Duodenal mucosa (tissue), 2 donors: ENCODE results near the gene KLHL15.

ENCODE experiments used
- H3K27ac ChIP-seq: one replicate; pipeline ENCODE4 v1.7.0; 2013; ENCODE audit warnings: low read depth, low read length
- H3K27me3 ChIP-seq, 2 donors: one replicate each; pipeline ENCODE4 v1.7.0; 2013; ENCODE audit warnings: low read length in 2 of 2, control low read depth in 1 of 2; ENCODE audit not compliant: insufficient read depth in 2 of 2, control insufficient read depth in 1 of 2
- H3K36me3 ChIP-seq, 2 donors: one replicate each; pipeline ENCODE4 v1.7.0; 2013; ENCODE audit warnings: low read length in 2 of 2, control low read depth in 1 of 2; ENCODE audit not compliant: insufficient read depth in 2 of 2, control insufficient read depth in 1 of 2
- H3K4me1 ChIP-seq, 2 donors: one replicate each; pipeline ENCODE4 v1.7.0; 2013; ENCODE audit warnings: low read length in 2 of 2, control low read depth in 1 of 2; ENCODE audit not compliant: insufficient read depth in 2 of 2, control insufficient read depth in 1 of 2
- H3K4me3 ChIP-seq, 2 donors: one replicate each; pipeline ENCODE4 v1.7.0; 2013; ENCODE audit warnings: low read length in 2 of 2, low read depth in 1 of 2
- H3K9ac ChIP-seq, 2 donors: one replicate each; pipeline ENCODE4 v1.7.0; 2013; ENCODE audit warnings: low read length in 2 of 2, low read depth in 1 of 2
- H3K9me3 ChIP-seq, 2 donors: one replicate each; pipeline ENCODE4 v1.7.0; 2013; ENCODE audit warnings: low read length in 2 of 2, control low read depth in 1 of 2; ENCODE audit not compliant: control insufficient read depth in 1 of 2

The KLHL15 gene

GRCh38 chrX:24034485-24034884, 7.5 kb upstream of the KLHL15 start:
- no peaks in the 10 kb centered on the region for H3K36me3 ChIP-seq
- H3K27me3 ChIP-seq, result no peaks in the 10 kb centered on the region
- H3K9ac ChIP-seq, result no peak overlapping the region
- H3K4me3 ChIP-seq, result no peak overlapping the region
- H3K27ac ChIP-seq, result no peak overlapping the region
- no peaks in the 10 kb centered on the region for H3K9me3 ChIP-seq
- no peaks in the 10 kb centered on the region for H3K4me1 ChIP-seq

GRCh38 chrX:24030597-24030996, 3.6 kb upstream of the KLHL15 start:
- Histone ChIP-seq H3K9ac (no peak overlapping the region), H3K4me3 (no peak overlapping the region), H3K36me3 (no peaks in the 10 kb centered on the region), H3K4me1 (no peaks in the 10 kb centered on the region), H3K27ac (no peak overlapping the region), H3K9me3 (no peaks in the 10 kb centered on the region), H3K27me3 (no peaks in the 10 kb centered on the region)

GRCh38 chrX:24027985-24028384, 999 bp upstream of the KLHL15 start:
- Histone ChIP-seq H3K4me3 (no peak overlapping the region), H3K9ac (no peak overlapping the region), H3K27ac (no peak overlapping the region), H3K9me3 (no peaks in the 10 kb centered on the region), H3K27me3 (no peaks in the 10 kb centered on the region), H3K36me3 (no peaks in the 10 kb centered on the region), H3K4me1 (no peaks in the 10 kb centered on the region)

GRCh38 chrX:24026432-24026831, 554 bp downstream of the KLHL15 start:
- H3K4me3 ChIP-seq, result peak overlapping the region; percentile 82 to 85
- no peak overlapping the region for H3K27ac ChIP-seq
- peak overlapping the region; percentile 85 to 87 for H3K9ac ChIP-seq
- no peaks in the 10 kb centered on the region for H3K9me3 ChIP-seq
- no peaks in the 10 kb centered on the region for H3K4me1 ChIP-seq
- H3K27me3 ChIP-seq, result no peaks in the 10 kb centered on the region
- H3K36me3 ChIP-seq, result no peaks in the 10 kb centered on the region

- Histone ChIP-seq H3K4me3 (peak overlapping the region; percentile 82 to 85), H3K27ac (peak overlapping the region; percentile 94), H3K9ac (peak overlapping the region; percentile 85 to 87), H3K27me3 (no peaks in the 10 kb centered on the region), H3K9me3 (no peaks in the 10 kb centered on the region), H3K36me3 (no peaks in the 10 kb centered on the region), H3K4me1 (no peaks in the 10 kb centered on the region)
Measured at GRCh38 chrX:24025741-24026403, 1.1 kb downstream of the KLHL15 start.

GRCh38 chrX:24024819-24025740, 1.9 kb downstream of the KLHL15 start:
- peak overlapping the region; percentile 85 to 87 for H3K9ac ChIP-seq
- peak overlapping the region; percentile 75 for H3K27ac ChIP-seq
- H3K27me3 ChIP-seq, result no peaks in the 10 kb centered on the region

GRCh38 chrX:24023972-24024669, 2.9 kb downstream of the KLHL15 start:
- H3K27ac ChIP-seq, result no peak overlapping the region
- peak overlapping the region; percentile 72 to 81 for H3K4me3 ChIP-seq
- peak overlapping the region; percentile 57 to 79 for H3K9ac ChIP-seq
- no peaks in the 10 kb centered on the region for H3K36me3 ChIP-seq
- H3K4me1 ChIP-seq, result no peaks in the 10 kb centered on the region
- H3K9me3 ChIP-seq, result no peaks in the 10 kb centered on the region
- H3K27me3 ChIP-seq, result no peaks in the 10 kb centered on the region

More at GRCh38 chrX:24024819-24025740, 1.9 kb downstream of the KLHL15 start:
- H3K9me3 ChIP-seq, result no peaks in the 10 kb centered on the region
- no peaks in the 10 kb centered on the region for H3K36me3 ChIP-seq
- peak overlapping the region; percentile 82 to 85 for H3K4me3 ChIP-seq
- no peaks in the 10 kb centered on the region for H3K4me1 ChIP-seq

GRCh38 chrX:24023544-24023943, 3.4 kb downstream of the KLHL15 start:
- H3K36me3 ChIP-seq, result no peaks in the 10 kb centered on the region
- peak overlapping the region in 1 of 2 donors; percentile 79 for H3K9ac ChIP-seq
- H3K27me3 ChIP-seq, result no peaks in the 10 kb centered on the region
- no peak overlapping the region for H3K27ac ChIP-seq
- no peaks in the 10 kb centered on the region for H3K9me3 ChIP-seq
- H3K4me3 ChIP-seq, result peak overlapping the region; percentile 72 to 81
- H3K4me1 ChIP-seq, result no peaks in the 10 kb centered on the region

- Histone ChIP-seq H3K27ac (no peak overlapping the region), H3K4me3 (no peak overlapping the region), H3K9me3 (no peaks in the 10 kb centered on the region), H3K27me3 (no peaks in the 10 kb centered on the region), H3K9ac (no peak overlapping the region), H3K4me1 (no peaks in the 10 kb centered on the region), H3K36me3 (no peaks in the 10 kb centered on the region)
Measured at GRCh38 chrX:24020306-24020876, 6.6 kb downstream of the KLHL15 start.
